Stimulated activated CD4-positive, alpha-beta T cell treated with anti-CD3 and anti-CD28 coated beads, TNF-alpha, amount 100 ng/mL, for 48 hours (primary cell): ENCODE measurements around the gene TRIM10.

Experiments
- DNase-seq, 3 donors: peaks; one replicate each; pipeline ENCODE4 v3.0.0-alpha.2; 2020; ENCODE audit warnings: low read depth in 3 of 3

TRIM10 gene, protein sequence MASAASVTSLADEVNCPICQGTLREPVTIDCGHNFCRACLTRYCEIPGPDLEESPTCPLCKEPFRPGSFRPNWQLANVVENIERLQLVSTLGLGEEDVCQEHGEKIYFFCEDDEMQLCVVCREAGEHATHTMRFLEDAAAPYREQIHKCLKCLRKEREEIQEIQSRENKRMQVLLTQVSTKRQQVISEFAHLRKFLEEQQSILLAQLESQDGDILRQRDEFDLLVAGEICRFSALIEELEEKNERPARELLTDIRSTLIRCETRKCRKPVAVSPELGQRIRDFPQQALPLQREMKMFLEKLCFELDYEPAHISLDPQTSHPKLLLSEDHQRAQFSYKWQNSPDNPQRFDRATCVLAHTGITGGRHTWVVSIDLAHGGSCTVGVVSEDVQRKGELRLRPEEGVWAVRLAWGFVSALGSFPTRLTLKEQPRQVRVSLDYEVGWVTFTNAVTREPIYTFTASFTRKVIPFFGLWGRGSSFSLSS

DNA sequence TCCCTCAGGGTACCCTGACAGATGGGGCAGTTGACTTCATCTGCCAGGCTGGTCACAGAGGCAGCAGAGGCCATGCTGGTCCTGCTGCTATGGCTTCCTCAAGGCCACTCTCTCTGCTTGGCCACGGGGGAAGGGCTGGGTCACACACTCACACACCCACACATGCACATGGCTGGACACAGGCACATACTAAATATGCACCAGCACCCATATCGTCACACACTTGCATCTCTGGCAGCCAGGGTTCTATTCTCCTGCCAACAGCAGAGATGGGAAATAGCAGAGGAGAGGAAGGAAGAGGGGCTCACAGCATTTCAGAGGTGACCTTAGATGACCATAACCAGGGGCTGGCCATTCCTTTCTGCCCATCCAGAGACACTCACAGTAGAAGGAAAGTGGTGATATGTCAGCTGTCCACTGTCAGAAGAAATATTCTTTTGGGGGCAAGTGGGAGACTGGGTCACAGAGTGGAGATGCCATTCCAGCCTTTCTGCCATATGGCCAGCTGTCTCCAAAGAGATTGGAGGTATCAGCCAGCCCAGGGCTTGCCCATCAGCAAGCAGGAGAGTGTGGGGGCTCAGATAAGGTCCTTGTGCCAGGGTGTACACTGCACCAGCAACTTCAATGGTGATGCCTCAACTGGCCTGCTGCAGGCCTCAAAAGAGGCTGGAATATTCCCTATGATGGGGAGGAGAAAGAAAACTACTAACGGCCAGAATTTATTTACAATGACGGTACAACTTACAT, at the start of gene TRIM10:
Gene TRIM10, minus strand, starts transcription at position 427 of the 747 bp plus-strand sequence. Its CDS starts 353 bp downstream, at position 74.
- no peak for DNase-seq

DNA sequence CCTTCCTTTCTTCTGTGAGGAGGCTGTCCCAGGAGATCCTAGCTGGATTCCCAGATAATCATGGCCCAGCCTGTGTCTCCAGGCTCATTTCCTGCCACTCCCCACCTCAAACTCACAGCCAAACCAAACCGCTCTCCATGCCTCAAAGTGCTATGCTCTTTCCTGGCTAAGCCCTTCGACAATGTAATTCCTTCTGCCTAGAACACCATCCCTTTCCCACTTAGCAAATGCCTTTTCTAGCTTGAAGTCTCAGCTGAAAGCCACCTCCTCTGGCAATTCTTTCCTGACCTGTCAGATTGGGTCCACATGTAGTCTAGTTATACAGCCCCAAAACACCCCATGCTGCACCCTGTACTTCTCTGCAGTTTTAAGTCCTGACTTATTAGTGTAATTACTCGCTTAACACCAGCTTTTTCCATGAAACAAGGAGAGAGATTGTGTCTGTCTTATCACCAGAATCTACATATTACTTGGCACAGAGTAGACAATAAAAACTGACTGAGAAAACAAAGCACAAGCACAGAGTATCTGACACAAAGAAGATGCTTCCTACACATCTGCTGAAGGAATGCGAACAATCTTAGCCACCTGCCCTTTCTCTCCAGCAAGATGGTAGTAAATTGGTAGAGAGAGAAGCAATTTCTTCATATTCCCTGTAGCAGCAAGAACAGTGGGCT, 46.7 kb upstream of the TRIM10 start:
- no peak for DNase-seq

DNA sequence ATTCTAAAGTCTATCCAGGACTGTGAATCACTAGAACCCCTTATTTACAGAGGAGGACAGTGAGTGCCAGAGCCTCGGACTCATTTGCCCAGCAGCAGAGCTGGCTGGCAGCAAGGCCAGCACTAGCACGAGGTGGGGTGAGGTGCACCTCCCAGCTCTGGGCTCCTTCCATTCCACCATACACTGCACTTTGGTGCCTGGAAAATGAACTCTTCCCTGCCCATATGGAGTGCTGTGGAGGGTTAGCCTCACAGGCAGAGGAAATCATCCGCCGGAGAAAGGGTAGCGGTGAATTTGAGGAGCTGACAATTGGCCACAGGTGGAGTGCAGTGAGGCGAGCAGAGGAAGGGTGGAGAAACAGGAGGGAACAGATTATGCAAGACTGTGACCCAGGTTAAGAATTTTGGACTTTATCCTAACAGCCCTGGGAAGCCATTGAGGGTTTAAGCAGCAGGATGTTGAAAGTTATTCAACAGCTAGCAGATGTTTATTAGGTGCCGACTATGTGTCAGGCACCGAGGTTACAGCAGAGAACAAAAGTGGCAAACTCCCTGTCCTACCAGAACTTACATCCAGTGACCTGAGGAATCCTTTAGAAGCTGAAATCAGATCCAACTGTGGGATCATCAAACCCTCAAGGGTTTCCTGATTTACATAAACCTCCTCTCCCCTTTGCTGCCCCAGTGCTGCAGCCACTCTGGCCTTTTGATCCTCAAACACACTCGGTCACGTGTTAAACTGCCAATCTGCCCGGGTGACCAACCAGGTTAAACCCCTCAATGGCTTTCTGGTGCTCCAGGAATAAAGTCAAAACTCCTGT, 46.0 kb upstream of the TRIM10 start:
- no peak for DNase-seq

DNA sequence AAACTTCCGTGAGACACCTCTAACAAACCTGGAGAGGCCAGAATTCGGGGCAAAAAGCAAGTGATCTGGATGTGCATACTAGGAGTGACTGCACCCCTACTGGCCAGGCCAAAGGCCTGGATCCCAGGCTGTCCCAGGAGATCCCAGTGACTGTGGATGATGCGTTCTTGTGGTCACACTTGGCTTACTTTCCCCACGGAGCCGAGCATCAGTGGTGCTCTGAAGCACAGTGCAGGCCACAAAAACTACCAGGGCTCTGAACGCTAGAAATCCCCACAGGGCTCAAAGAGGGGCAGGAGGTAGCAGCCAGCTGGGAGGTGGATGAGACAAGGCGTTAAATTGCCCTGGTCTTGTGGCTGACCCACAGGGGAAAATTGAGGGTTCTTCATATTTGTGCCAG, 45.1 kb upstream of the TRIM10 start:
- DNase-seq: no peak

DNA sequence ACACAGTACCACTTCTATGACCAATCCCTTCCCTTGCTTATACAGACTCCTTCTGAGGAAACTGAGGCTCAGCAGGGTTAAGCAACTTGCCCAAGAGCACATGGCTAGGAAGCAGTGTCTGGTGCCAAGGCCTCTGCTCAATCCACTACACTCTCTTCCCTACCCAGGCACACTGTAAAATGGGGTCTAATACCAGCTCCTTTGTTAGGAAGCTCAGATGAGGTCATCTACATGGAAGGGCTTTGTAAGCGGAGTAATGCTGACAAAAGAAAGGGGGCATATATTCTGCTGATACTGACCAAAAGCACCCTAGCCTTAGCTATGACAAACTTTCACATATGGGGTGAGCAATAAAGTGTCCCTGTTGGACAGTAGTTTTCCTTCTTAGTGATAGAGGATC, 43.1 kb upstream of the TRIM10 start:
- no peak for DNase-seq

DNA sequence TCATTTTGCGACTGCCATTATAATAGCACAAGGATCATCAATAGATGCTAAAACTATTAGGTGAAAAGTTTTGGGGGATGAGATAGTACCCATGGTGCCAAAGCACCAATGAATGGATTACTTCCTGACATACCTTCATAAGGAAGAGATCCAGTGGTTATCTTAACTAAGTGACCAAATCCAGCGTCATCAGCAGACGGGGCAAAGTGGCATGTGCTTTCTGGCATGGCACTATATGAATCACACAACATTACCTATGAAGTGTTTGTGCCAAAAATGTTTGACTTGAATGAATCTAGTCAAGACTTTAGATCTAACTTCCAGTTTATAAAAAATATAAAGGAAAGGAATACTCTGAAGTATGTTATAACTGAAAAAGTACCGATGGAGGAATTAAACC, 41.4 kb upstream of the TRIM10 start:
- no peak for DNase-seq

DNA sequence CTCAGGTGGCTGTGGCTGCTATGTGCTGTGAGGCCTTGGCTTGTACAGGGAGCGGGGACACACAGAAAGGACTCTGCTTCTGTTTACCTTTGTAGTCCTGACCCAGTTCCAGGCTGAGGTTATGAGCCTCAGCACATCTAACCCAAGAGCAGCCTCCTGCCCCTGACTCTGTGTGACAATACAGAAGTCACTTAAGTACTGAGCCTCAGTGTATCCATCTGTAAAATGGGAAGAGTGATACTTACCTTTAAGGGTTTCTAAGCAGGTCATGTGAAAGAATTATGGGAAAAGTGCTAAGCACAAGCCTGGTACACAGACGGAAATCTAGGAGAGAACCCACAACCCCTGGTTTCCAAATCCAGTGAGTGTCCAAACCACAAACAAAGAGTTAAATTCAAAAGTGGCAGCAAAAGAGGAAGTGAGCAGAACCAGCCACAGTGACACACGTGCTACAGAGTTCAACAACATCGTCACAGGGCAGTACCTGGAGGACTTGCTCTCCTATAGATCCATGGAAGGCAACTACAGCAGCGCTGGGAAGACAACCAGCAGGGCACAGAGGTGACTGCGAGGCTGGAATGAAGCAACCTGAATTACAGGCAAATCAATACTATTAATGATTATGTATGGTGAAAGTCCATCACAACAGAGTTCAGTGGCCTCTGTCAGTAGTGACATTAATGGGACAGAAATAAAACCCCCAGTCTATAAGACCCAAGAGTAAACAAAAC, 39.7 kb upstream of the TRIM10 start:
- no peak for DNase-seq

DNA sequence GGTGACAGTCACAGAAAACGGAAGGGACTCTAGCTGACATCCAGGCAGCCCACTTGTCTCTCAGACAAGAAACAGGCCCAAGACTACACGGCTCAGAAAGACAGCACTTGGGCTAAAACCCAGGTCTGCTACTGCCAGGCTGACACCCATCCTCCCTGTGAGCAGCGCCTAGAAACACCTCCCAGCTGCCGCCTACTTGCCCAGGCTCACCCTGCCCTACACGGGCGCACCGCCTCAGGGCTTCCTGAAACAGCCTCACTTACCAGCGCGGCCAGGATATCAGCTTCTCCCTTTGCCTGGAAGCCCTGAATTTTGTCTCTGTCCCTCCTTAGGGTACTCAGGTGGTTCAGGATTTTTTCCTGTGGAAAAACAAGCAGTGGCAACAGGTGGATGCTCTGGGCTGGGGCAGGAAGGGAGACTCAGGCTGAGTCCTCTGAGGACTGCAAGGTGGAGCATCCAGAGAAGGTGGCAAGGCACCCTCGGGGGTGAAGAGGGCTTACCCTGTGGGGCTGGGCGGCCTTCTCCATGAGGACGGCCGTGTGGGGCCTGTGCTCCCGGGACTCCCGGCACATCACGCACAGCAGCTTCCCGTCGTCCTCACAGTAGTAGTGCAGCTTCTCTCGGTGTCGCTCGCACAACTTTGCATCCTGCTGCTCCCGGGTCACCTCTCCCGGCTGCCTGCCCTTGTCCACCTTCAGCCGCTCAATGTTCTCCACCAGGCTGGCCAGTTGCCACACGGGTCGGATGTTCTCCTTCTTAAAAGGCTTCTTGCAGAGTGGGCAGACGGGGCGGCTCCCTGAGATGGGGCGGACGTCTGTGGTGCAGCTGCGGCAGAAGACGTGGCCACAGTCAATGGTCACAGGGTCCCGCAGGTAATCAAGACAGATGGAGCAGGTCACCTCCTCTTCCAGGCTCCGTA, 37.4 kb upstream of the TRIM10 start:
- no peak for DNase-seq

DNA sequence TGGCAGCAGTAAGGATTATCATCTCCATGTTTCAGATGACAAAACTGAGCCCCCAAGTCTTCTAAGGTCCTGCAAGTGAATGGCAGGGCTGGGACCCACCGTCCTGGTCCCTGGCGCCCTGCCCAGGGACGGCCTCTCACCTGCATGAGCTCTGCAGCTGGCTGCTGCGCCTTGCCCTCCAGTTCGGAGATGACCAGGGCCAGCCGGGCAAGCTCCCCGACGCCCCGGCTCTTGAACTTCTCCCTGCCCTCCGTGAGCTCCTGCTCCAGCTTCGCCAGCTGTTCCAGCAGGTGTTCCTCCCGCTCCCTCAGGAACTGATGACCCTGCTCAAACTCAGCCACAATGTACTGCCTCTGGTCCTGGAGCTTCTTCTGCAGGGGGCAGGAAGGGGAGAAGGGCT, 35.4 kb upstream of the TRIM10 start:
- no peak for DNase-seq

DNA sequence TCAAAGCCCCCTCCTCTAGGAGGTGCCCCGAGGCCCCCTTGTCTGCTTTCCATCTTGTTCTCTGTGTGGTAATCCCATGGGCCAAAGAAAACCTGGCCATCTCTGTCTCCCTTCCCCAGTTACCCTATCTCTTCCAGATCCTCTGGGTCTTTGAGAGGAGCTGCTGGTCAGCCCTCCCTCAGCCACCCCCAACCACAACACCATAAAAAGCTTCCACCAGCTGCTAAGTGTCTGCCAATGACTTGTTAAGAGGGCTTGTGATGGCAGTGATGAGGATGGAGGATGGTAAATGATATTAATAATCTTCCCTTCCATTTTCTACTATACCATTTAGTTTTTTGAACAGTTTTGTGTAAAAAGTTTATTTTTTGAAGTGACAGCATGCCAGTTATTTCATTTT, 34.9 kb upstream of the TRIM10 start:
- no peak for DNase-seq

DNA sequence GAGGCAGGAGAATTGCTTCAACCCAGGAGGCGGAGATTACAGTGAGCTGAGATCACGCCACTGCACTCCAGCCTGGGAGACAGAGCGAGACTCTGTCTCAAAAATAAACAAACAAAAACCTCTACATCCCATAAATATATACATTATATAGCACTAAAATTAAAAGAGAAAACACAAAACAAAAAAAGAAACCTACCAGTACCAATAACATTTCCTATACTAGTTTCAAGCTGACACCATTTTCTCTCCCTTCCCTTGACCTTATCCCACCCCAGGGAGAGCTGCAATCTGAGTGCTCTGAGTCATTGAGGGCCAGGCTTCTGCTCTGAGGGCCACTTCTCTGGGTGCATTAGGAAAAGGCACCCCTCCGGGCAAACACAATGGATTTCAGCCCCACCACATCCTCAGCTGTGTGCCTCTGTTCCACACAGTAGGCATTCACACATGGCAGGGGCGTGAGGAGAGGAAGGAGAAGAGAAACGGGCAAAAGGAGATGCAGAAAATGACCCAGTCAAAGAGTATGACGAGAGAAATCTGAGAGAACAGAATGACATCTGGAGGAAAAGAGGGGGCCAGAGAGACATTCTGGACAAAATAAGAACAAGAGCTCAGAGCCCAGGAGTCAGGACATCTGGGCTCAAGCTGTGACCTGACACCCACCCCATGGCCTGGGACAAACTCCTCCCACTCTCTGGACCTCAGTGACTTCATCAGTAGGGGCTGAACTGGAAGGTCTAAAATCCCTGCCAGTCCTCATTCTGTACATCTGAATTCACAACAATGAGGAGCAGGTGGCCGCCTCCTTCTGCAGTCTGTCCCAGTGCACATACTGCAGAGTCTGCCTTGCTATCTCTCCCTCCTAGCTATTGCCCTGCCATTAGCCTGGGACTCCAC, 34.0 kb upstream of the TRIM10 start:
- DNase-seq: no peak

DNA sequence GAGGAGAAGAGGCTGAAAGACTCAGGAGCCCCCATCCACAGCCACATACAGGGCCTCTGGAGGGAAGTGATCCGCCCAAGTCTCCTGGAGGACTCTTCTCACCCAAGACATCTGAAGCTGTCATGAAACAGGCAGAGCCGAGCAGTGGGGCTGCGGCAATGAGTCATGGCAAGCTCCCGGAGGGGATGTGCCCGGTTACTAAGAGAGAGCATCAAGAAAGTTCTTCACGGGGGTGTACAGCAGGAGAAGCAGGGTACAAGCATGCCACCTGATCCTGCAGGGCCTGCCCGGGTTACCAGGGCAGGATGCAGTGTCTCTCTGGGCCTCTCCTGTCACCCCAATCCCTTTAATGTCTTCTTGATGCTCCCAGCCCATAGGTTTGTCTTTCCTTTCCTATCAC, 31.1 kb upstream of the TRIM10 start:
- DNase-seq: no peak

DNA sequence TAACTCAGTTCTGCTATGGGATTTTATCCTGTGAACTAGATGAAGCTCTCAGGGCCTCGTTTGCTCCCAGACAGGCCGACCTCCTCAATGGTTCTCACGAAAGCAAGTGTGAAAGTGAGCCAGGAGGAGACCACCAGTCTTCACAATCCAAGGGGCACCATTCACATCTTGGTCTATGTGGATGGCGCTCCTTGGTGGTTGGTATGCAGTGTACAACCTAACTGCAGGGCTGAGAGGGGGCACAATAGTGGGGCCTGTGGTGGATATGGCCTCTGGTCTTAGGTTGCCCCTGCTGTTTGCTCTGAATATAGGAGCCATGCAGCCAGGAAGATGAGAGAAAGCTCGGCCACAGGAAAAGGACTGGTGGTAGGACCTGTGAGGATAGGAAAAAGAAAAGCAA, 27.5 kb upstream of the TRIM10 start:
- DNase-seq: no peak

DNA sequence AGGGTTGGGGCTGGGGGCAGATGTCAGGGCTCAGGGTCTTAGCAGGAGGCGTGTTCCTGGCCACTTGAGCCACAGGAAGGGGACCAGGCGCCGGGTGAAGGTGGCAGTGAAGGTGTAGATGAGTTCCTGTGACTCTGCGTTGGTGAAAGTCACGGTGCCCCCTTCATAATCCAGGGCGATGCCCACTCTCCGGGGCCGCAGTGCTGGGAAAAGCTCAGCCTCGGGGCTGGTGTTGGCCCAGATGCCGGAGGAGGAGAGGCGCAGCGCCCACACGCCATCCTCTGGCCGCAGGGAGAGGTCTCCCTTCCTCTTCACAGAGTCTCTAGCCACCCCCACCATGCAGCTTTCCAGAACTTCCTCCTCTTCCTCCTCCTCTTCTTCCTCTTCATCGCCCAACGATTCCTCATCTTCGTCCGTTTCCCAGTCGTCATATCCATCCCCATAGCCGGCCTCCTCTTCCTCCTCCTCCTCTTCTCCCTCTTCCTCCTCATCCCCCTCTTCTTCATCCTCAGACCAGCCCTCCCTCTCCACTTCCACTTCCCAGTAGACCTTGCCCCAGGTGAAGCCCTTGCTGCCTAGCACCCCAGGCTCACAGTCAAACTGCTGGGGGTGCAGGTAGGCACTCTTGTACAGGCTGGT, 25.0 kb upstream of the TRIM10 start:
- DNase-seq: no peak

DNA sequence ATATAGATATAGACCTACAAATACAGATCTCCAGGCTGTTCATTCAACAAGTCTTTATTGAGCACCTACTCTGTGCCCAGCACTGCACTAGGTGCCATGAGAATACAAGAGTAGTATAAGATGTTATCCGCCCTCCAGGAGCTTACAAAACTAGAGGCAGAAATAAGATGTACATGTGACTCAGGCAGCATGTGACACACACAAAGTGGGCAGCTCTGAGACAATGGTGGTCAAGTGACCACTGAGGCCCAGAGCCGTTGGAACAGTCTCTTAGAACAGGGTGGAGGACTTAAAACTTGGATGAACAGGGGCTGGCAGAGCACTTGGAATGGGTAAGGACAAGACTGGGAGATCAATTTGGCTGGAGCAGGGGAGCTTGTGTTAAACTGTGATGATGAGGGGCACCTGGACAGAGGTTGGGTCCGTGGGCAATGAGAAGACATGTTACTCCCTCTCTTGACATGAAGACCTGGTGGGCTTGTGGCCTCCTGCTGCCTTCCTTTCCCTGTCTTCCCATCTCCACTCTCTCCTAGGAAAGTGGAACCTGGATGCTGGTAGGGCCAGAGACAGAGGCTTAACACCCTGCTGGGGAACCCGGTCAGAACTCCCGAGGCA, 23.5 kb upstream of the TRIM10 start:
- DNase-seq: no peak

DNA sequence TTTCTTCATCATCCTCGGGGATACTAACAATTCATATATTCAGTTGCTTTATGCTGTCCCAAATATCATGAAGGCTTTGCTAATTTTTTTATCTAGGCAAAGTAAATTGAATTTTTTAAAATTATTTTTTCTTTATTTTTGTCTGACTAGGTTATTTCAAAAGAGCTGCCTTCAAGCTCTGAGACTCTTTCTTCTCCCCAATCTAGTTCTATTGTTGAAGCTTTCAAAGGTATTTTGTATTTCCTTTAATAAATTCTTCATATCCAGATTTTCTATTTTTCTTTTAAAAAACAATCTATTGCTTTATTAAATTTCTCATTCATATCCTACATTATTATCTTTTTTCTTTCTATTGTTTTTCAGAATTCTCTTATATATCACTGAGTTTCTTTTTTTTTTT, 19.1 kb upstream of the TRIM10 start:
- DNase-seq: no peak

DNA sequence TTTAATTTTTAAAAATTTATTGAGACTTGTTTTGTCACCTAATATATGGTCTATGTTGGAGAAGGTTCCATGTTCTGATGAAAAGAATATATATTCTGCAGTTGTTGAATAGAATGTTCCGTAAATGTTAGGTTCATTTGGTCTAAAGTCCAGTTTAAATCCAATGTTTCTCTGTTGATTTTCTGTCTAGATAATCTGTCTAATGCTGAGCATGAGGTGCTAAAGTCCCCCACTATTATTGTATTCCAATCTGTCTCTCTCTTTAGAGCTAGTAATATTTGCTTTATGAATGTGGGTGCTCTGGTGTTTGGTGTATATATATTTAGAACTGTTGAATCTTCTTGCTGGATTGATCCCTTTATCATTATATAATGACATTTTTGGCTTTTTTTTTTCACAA, 17.8 kb upstream of the TRIM10 start:
- no peak for DNase-seq

DNA sequence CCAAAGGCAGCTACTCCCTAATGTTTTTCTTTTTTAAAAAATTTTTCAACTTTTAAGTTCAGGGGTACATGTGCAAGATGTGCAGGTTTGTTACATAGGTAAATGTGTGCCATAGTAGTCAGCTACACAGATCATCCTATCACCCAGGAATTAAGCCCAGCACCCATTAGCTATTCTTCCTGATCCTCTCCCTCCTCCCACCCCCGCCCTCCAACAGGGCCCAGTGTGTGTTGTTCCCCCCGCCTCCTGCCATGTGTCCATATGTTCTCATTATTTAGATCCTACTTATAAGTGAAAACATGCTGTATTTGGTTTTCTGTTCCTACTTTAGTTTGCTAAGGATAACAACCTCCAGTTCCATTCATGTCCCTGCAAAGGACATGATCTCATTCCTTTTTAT, 14.8 kb upstream of the TRIM10 start:
- DNase-seq: no peak
